ENCODE measurements around the gene TRAPPC12.
A peak's percentile ranks its signal among the peaks of the same experiment; 100 is the strongest.

TRAPPC12 gene

DNA sequence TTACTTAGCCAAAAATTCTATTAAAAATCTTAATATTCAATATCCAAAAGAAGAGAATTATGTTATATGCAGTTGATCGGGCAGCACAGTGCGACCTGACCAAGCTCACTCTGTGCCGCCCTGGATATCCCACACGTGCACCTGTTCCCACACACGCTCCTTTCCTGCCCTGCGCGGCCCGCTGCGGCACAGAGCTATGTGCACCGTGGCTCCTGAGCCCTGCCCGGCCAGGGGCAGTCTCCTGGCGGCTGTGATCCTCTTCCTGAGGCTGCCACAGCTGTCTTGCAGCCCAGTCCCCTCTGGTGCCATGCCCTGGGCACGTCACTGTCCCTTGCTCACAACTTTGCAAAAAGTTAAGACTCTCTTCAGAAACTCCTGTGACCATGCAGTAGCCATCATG, 29.3 kb downstream of the TRAPPC12 start:
- no peak for DNase-seq (ENCODE audit: low spot score)

DNA sequence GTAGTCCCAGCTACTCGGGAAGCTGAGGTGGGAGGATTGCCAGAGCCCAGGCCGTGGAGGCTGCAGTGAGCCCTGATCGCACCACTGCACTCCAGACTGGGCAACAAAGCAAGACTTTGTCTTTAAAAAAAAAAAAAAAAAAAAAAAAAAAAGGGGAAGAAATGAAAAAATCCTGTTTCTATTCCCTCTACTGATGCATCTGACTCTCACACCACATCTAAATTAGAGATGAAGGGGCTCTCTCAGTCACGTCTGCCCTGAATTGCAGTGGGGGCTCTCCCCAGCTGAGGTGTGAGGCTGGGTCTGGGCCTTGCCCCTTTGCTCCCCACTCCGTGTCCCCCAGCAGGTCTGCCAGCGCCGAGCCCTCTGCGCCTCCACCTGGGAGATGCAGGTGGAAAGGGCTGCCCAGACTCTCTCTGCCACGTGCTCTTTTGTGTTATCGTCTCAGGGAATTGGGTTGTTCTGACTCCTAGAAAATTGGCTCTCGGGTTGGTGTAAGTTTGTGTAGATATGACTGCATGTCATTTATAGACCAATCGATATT, 30.2 kb downstream of the TRAPPC12 start:
- no peak for DNase-seq (ENCODE audit: low spot score)

DNA sequence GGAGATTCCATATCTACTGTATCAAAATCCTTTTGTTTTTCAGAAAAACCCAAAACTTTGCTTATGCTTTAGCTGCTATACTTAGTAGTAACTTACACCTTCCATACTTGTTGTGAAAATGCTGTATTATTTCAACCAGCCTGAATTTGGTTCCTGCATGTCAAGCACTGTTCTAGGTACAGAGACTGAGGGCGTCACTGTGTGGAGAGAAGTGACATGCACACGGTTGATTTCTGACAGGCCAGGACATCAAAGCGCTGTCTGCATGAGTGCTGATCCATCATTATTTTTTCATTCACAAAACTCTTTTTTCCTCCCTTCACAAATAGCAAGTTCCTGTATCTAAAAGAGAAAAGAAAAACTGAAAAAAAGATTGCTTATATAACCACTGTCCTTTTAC, 31.6 kb downstream of the TRAPPC12 start:
- no peak for DNase-seq (ENCODE audit: low spot score)

DNA sequence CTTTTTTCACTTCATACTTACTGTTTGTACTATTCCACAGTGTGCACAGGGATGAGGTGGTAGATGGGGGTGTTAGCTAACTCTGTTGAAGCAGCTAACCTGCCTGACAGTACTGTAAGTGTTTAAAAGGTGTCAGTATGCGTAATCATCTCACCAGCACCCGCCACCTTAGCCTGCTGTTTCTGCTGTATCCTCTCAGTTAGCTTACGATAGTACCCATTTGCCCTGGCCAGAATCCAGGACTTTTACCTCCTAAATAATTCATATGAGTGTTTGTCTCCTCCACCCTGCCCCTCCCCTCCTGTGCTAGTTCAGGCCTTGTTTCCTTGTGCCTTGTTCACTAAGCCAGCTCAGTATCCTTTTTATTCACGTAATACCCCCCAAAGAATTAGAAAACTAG, 34.2 kb downstream of the TRAPPC12 start:
- no peak for DNase-seq (ENCODE audit: low spot score)

DNA sequence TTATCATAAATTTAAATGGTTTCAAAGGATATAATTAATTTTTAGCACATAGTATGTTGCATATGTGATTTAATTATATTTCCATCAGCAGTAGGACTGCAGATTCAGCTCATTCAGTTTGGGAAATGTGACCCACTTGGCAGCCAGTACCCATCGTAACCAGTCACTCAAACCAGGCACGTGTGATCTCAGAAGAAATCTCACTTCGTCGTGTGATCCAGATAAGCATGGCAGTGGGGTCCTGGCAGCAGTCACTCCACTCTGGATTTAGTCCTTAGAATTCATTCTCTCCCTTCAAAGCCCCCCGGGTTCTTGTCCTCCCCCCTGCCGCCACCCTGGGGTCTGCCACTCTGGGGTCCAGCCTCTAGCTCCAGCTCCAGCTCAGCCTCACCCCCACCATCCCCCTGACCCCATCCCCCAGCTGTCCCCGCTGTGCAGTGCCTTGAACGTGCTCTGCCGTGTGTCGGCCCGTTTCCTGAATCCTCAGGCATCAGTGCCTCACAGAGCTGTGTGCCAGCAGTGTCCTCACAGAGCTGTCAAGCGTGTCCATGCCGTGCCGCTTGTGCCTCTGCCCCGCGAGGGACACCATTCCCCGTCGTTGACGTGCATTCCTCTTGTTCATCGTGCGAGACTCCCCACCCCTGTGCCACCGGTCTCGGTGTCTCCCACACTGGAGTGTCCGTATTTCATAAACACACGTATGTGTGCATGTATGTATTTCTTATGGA, 34.8 kb downstream of the TRAPPC12 start:
- no peak for DNase-seq (ENCODE audit: low spot score)

DNA sequence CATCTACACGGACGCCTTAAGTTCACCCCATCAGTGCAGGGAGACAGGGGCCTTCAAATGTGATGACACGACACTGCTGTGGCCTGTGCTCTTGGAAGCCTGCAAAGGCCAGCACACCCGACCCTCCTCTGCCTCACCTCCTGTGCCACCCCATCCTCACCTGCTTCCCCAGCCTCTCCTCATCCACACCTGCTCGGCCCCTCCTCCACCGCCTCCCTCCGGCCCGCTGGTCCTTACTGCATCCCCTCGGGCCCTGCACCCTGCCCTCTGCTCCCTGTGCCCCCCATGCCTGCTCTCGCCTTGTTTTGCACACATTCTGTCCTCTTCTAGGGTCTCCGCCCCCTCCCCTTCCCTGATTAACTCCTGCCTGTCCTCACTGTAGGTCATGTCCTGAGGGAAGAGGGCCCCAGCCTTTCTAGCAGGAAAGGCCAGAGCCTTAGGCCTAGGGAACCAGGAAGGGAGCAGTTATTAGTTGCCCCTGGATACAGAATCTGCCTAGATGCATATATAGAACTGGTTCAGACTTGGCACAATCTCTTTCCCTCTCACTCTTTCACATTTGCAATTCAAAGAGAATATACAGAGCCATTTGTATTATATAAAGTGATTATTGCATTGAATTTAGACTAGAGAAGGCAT, 39.4 kb downstream of the TRAPPC12 start:
- DNase-seq (ENCODE audit: low spot score), result no peak

DNA sequence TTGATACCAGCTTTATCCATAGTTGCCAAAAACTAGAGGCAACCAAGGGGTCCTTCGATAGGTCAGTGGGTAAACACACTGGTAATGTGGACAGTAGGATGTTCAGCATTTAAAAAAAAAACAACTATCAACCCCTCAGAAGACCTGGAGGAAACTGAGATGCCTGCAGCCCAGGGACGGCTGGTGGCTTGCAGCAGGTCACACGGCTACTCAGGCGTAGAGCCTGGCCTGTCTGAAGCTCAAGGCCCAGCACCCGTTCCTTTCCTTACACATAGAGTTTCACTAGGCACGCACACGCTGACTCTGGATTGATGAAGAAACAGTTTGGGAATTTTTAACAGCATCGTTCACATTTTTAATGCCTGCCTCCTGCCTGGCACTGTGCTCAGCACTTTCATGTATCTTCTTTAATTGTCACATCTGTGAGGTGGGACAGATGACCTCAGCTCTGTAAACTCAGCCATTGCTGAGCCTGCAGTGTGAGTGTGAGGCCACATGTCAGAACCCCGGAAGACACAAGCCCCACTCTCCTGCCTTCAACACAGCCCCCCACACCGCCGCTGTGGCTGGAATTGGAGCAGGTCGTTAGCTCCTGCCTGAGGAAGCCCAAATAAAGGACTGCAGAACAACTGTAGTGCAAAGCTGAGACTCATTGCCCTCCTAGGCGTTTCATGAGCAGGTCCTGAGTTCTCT, 40.7 kb downstream of the TRAPPC12 start:
- DNase-seq (ENCODE audit: low spot score), result no peak

DNA sequence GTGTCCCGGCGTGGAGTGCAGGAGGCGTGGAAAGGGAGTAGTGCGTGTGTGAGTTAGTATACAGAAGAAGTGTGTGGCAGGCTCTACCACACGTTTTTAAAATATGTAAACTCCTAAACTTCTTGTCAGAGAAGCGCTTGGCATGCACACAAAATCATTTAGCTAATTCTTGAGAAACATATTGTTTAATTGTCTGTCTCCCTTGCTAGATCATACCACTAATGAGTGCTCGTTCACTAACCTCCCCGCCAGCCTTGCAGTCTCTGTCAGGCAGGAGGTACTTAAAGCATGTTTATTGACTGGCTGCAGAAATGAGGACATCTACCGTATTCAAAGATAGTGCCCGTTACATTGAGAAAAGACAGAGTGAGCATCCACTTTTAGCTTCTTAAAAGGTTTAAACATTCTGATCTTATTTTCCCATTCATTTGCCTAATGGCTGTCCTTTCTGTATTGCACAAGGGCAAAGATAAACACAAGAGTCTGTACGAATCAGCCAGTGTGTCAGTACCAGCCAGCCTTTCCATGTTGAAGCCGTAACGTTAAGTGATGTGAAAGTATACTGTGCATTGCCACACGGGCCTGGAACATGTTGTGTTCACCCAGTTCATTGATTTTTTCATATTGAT, 41.4 kb downstream of the TRAPPC12 start:
- DNase-seq (ENCODE audit: low spot score), result no peak

DNA sequence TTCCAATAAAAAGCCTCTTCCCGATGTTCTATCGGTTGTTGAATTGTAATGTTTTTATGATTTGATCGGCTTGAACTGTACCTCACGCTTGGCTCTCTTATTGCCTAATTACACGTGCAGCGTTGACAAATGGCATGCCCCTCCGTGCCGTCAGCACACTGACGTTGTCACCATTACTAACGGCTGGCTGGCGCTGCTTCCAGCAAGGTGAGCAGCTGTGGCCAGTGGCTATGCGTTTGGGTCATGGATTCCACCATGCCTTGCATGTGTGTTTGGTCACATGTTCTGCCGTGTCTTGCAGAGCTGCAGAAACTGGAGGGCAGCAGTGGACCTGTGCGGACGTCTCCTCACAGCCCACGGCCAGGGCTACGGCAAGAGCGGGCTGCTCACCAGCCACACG, 42.1 kb downstream of the TRAPPC12 start:
- no peak for DNase-seq (ENCODE audit: low spot score)

DNA sequence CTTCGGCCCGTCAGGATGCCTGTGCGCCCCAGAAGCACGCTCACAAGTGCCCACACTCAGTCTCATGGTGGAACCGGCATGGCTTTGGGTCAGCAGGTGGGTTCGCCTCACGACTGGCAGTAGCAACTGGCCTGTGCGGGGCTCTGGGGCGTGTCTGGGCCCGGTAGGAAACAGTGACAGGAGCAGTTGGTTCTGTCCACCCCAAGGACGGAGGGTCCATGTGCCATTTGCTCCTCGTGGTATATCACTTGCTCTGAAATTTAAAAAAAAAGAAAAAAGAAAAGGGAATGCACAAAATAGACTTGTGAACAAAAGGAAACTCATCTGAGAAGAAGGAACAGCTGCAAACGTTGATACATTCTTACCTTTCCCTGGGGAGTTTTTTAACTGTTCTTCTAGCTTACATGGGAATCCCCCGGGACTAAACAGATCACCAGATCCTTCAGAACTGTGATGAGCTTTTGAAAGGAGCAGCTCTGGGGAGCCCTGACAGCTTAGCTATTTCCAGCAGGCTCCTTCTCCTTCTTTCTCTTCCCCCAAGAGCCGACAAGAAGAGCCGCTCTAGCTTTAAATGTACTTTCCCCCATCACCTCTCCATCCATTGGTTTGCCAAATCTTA, 42.8 kb downstream of the TRAPPC12 start:
- DNase-seq (ENCODE audit: low spot score), result no peak

DNA sequence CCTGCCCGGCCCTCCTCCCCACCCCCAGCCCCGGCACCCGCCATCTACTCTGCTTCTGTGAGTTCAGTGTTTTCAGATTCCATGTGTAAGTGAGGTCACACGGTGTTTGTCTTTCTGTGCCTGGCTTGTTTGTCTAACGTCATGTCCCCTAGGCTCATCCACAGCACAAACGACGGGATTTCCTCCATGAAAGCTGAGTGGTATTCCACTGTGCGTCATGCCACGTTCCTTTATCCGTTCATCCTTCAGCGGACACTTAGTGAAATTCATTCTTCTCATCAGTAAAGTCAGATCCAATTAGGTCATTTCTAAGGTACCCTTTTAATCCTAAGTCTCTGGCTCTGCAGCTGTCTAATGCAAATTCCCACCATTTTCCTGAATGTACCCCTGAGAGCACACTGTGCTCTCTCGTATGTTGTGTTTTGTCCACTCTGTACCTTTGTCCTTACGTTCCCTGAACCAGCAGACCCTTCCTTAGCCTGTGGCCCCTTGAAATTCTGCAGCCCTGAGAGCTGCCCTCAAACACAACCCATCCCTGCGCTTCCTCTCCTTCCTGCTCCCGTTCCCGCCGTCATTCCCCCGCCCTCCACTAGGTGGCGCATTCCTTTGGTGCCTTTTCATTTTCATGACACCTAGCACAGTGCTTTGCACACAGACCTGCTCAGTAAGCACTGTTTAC, 44.1 kb downstream of the TRAPPC12 start:
- peak; percentile 50 for DNase-seq (ENCODE audit: low spot score)

DNA sequence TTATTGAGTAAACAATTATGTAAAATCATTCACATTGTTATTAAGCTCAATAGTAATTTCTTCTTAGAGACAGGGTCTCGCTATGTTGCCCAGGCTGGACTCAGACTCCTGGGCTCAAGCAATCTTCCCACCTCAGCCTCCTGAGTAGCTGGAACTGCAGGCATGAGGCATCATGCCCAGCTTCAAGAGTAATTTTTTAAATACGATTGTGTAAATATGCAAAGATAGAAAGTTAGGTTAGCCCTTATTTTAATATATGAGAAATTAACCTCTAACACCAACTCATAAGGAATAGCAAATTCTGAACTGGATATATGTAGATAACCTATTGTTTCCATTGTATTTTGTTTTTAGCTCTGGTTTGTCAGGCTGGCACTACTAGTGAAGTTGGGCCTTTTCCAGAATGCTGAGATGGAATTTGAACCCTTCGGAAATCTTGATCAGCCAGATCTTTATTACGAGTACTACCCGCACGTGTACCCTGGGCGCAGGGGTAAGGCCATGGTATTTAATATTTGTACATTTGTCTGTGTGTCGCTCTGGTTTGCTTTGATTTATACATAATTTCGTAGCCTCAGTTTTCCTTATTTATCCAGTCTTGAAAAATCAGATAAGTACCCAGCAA, 44.8 kb downstream of the TRAPPC12 start:
- no peak for DNase-seq (ENCODE audit: low spot score)

DNA sequence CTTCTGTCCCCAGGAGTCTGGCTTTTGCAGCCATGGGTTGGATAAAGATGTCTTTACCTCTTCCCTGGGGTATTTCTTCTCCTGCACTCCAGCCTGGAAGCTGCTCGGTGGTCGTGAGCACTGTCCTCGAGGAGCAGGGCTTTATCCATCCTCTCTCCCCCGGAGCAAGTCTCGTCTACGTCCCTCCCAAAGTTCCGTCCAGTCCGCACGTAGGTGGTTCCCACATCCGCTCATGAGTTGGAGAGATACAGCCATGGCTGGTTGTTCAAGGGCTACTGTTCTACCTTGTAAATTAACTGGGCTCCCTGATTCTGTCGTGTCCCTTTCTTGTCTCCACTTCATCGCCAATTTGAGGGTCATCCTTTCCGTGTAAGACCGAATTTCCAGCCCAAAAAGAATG, 47.1 kb downstream of the TRAPPC12 start:
- no peak for DNase-seq (ENCODE audit: low spot score)

DNA sequence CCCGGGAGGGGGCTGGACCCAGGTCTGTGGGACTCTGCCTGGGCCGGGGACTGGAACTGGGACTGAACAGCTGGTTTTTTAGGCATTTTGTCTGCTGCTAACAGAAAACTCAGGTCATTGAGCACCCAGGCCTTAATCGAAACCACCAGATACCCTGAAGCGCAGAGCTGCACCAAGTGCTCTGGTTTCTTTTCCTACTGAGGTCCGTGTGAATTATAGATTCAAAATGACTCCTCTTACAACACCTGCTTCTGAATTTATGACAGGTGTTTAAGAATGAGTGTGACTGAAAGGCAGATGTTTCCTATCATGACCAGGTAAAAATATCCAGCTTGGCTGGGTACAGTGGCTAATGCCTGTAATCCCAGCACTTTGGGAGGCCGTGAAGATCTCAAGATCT, 47.8 kb downstream of the TRAPPC12 start:
- no peak for DNase-seq (ENCODE audit: low spot score)

DNA sequence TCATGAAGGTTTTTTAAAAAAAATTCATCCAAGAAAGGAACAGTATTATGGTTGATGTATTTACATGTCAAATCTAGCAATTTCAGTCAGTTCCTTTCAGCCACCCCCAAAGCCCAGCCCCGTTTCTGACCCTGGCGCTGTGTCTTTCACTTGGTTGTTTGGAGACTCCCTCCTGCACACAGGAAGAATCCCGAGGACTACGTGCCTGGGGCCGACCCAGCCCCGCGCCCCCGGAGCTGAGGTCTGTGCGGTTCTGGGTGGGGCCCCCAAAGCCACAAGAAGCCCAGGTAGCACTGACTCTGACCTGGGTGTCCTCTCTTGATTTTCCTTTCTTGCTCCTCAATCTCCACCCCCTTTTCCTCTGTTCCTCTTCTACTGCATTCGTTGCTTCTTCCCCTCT, 49.1 kb downstream of the TRAPPC12 start:
- DNase-seq (ENCODE audit: low spot score), result no peak

DNA sequence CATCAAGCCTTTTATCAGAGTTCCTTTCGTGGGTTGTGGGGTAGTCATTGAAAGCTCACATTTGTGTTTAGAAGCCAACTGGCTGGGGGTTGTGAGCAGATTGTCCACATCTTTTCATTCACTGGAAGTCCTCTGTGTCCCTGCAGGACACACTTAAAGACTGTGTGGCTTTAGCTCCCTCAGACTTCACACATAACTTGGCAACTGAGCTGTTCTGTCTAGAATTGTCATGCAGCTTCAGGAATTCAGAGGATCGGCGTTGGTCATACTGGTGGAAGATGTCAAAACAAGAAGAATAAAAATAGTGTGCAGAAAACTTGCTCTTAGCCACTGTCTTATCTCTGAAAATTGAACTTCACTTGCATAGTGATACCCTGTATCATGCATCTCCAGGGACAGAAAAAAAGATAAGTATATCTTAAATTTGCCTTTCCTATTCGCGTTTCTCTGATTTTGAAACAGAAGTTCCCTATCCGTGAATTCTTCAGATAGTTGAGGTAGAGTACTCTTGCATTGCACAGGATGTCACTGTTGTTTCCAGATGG, 49.6 kb downstream of the TRAPPC12 start:
- DNase-seq (ENCODE audit: low spot score), result no peak

DNA sequence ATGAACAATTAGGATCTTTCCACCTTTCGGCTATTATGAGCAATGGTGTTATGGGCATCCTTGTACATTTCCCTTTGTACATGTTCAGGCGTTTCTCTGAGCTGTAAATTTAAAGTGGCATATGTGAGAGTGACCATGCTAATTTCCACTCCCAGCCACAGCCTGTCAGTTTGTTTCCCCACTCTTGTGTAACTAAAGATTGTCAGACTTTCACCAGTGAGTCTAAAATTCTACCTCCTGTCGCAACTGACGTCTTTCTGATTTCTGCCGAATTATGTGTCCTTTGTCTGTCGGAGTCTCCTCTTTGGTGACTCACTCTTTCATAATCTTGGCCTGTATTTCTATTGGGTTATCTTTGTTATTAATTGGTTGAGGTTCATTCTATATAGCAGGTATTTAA, 50.7 kb downstream of the TRAPPC12 start:
- no peak for DNase-seq (ENCODE audit: low spot score)

DNA sequence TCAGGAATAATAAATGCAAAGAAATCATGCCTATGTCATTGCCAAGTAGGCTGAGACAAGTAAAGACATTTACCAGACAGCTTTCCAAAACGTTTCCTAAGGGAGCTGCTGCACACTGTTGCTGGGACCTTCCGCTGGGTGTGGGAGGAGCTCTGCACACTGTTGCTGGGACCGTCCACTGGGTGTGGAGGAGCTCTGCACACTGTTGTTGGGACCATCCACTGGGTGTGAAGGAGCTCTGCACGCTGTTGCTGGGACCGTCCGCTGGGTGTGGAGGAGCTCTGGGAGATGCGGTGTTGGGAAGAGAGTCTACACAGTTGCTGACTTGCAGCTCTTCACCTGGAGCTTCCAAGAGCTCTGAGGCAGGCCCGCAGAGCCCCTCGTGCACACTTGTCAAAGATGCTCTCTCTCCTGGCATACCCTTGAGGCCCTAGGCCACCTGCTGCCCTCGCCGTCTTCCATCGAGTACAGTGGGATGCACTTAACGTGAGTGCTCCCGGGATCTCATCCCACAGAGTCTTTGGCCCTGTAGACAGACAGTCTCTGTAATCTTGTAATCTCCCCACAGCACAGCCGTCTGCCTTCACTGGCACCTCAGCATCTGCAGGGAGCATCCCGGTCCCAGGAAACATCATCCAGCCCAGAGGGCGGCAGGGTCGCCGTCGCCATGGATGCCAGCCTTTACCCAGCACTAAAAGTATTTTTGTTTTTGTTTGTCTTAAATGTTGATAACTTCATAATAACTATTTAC, 51.4 kb downstream of the TRAPPC12 start:
- no peak for DNase-seq (ENCODE audit: low spot score)

DNA sequence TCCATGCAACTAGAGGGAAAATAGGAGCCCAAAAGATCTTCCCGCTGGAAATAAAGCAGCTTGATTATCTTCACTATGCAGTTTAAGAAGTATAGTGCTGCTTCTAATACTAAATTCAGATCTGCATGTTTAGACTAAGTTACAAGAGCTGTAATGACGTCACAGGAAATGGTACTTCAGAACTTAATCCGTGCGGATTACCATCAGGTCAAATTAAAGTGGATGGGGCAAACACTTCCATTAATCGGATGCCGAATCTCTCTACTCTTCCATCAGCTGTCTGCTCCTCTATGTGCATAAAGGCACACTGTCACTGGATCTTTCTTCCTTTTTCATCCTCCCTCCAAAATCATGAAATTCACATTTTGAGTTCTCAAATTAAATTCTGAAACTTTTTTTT, 52.6 kb downstream of the TRAPPC12 start:
- no peak for DNase-seq (ENCODE audit: low spot score)

DNA sequence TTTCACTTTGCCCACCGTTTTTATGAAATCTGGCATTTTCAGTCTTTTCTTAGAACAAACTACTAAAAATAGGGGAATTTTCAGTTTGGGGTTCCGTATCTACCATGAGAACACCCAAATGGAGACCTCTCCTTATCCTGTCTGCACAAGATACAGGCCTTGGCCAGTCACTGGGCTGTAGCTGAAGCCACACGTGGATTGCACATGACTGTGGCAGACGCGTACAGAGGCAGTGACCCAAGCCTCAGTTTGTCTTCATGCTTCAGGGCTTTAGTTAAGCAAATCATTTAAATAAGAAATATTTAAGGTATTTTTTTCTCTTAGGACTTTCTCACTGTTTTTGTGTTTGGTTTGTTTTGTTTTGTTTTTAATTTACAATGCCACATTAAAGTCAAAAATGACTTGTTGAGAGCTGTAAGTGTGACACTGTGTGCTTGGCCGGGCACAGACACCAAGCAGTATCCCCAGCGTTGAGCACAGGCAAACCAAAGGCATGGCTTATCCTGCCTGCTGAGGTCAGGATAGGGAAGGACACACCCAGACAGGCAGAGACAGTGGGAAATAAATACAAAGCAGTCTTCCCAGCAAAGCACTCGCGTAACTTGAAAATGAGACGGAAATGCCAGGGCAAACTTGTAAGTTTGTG, 53.3 kb downstream of the TRAPPC12 start:
- DNase-seq (ENCODE audit: low spot score), result no peak
